IMR-90 (cell line): ENCODE data around the gene TSKS. TPM values are rescaled to one million over a fixed set of nuclear protein-coding genes. Genes with fewer than 3 reads are reported as not detected.

ENCODE experiments used
- ATAC-seq: fragments of 200-7000 bp; cut with Tn5 transposase; 2 replicates; pipeline ENCODE4 v1.9.1; 2020; ENCODE audit warnings: low read depth, mild to moderate bottlenecking, moderate library complexity
- BruUV-seq: library from RNA; stranded (reverse); fragments of 400-500 nt; replicated peaks from 2 replicates; lab custom pipeline; 2021; lab: Mats Ljungman, UMichigan
- CTCF ChIA-PET: fragments of 300-600 bp; formaldehyde crosslinking; extraction: SDS; loops from one replicate; lab custom pipeline; 2021; ENCODE audit warnings: antibody characterized with exemption; lab: Yijun Ruan, JAX
- POLR2A ChIA-PET: fragments of 300-600 bp; sonication (Branson Sonifier 250); formaldehyde crosslinking; loops from one replicate; lab custom pipeline; 2022; ENCODE audit warnings: antibody characterized with exemption; ENCODE audit not compliant: unreplicated experiment; lab: Charles Lee
- DNase-seq: peaks from one replicate; pipeline ENCODE4 v3.0.0; 2013
- H2AFZ ChIP-seq: replicated peaks from 2 replicates; pipeline ENCODE3; 2013; ENCODE audit warnings: low read length, mild to moderate bottlenecking; ENCODE audit not compliant: poor library complexity
- H2AK5ac ChIP-seq: 2 replicates; pipeline ENCODE4 v1.6.1; 2013; ENCODE audit warnings: low read depth, low read length, inconsistent platforms
- H2AK9ac ChIP-seq: replicated peaks from 2 replicates; pipeline ENCODE3; 2013; ENCODE audit warnings: mild to moderate bottlenecking, low read depth, low read length, moderate library complexity; ENCODE audit not compliant: poor library complexity
- H2BK120ac ChIP-seq: 2 replicates; pipeline ENCODE4 v1.6.1; 2013; ENCODE audit warnings: low read depth, low read length, inconsistent platforms
- H2BK15ac ChIP-seq: 3 replicates; pipeline ENCODE4 v1.6.1; 2013; ENCODE audit warnings: low read depth, low read length, inconsistent platforms
- H2BK20ac ChIP-seq: 2 replicates; pipeline ENCODE4 v1.6.1; 2013; ENCODE audit warnings: low read depth, mild to moderate bottlenecking, inconsistent platforms, low read length, moderate library complexity
- H2BK5ac ChIP-seq: 2 replicates; pipeline ENCODE4 v1.6.1; 2013; ENCODE audit warnings: mild to moderate bottlenecking, low read depth, low read length, inconsistent platforms; ENCODE audit not compliant: poor library complexity, severe bottlenecking
- H3K14ac ChIP-seq: replicated peaks from 2 replicates; pipeline ENCODE4 v1.6.1; 2013; ENCODE audit warnings: low read depth, low read length, inconsistent platforms
- H3K18ac ChIP-seq: 2 replicates; pipeline ENCODE4 v1.6.1; 2013; ENCODE audit warnings: low read depth, low read length, control low read depth
- H3K23ac ChIP-seq: 2 replicates; pipeline ENCODE4 v1.6.1; 2013; ENCODE audit warnings: low read depth, low read length, inconsistent platforms
- H3K27ac ChIP-seq: 2 replicates; pipeline ENCODE4 v1.5.1; 2013; ENCODE audit warnings: mild to moderate bottlenecking, control low read depth, low read length; ENCODE audit not compliant: insufficient read depth
- H3K27me3 ChIP-seq: 2 replicates; pipeline ENCODE4 v1.6.1; 2013; ENCODE audit warnings: low read length; ENCODE audit not compliant: control insufficient read depth, insufficient read depth
- H3K36me3 ChIP-seq: 2 replicates; pipeline ENCODE4 v1.6.1; 2013; ENCODE audit warnings: low read length, mixed read lengths; ENCODE audit not compliant: control insufficient read depth, insufficient read depth
- H3K4ac ChIP-seq: 2 replicates; pipeline ENCODE4 v1.6.1; 2013; ENCODE audit warnings: low read depth, low read length, inconsistent platforms
- H3K4me1 ChIP-seq: 2 replicates; pipeline ENCODE4 v1.6.1; 2013; ENCODE audit warnings: low read length, mixed read lengths; ENCODE audit not compliant: control insufficient read depth, insufficient read depth
- H3K4me2 ChIP-seq: 2 replicates; pipeline ENCODE4 v1.6.1; 2013; ENCODE audit warnings: low read depth, mild to moderate bottlenecking, control low read depth, low read length, moderate library complexity
- H3K4me3 ChIP-seq: 2 replicates; pipeline ENCODE4 v1.5.1; 2013; ENCODE audit warnings: low read depth, mild to moderate bottlenecking, control low read depth, low read length, moderate library complexity; ENCODE audit not compliant: insufficient read depth
- H3K56ac ChIP-seq: 2 replicates; pipeline ENCODE4 v1.6.1; 2013; ENCODE audit warnings: low read length, inconsistent platforms; ENCODE audit not compliant: insufficient read depth; ENCODE audit errors: extremely low read depth
- H3K79me1 ChIP-seq, 2 experiments: 2 replicates each; pipeline ENCODE4 v1.6.1; 2013; ENCODE audit warnings: low read length in 2 of 2, inconsistent platforms in 1 of 2, low read depth in 1 of 2
- H3K9ac ChIP-seq: 2 replicates; pipeline ENCODE4 v1.6.1; 2013; ENCODE audit warnings: low read depth, low read length, control low read depth
- H3K9me1 ChIP-seq: 2 replicates; pipeline ENCODE4 v1.6.1; 2013; ENCODE audit warnings: low read length, inconsistent platforms; ENCODE audit not compliant: insufficient read depth
- H3K9me3 ChIP-seq: 2 replicates; pipeline ENCODE4 v1.6.1; 2013; ENCODE audit warnings: low read length; ENCODE audit not compliant: control insufficient read depth, insufficient read depth
- H4K20me1 ChIP-seq: 2 replicates; pipeline ENCODE4 v1.6.1; 2013; ENCODE audit warnings: low read length, inconsistent platforms; ENCODE audit not compliant: insufficient read depth
- H4K5ac ChIP-seq: 2 replicates; pipeline ENCODE4 v1.6.1; 2013; ENCODE audit warnings: mild to moderate bottlenecking, low read depth, low read length, control low read depth
- H4K8ac ChIP-seq, 2 experiments: 2 replicates each; pipeline ENCODE4 v1.6.1; 2013; ENCODE audit warnings: low read depth in 2 of 2, low read length in 2 of 2, control low read depth in 1 of 2, inconsistent platforms in 1 of 2
- H4K91ac ChIP-seq: 2 replicates; pipeline ENCODE4 v1.6.1; 2013; ENCODE audit warnings: low read depth, low read length, inconsistent platforms; ENCODE audit not compliant: insufficient read depth
- BHLHE40 ChIP-seq: fragments of 150-350 bp; IDR thresholded peaks from 2 replicates; pipeline ENCODE4 v1.6.1; 2016; ENCODE audit warnings: mild to moderate bottlenecking, low read depth, low read length
- MAFK ChIP-seq: IDR thresholded peaks from 2 replicates; pipeline ENCODE4 v1.6.1; 2012; ENCODE audit warnings: low read depth, low read length, improper control_type of control experiment
- RAD21 ChIP-seq: IDR thresholded peaks from 2 replicates; pipeline ENCODE4 v1.6.1; 2012; ENCODE audit warnings: low read length, improper control_type of control experiment
- WGBS, 2 experiments: methylation state at CpG; one replicate each; pipeline versions ENCODE4 v1.1.5 to v1.1.7; 2013; ENCODE audit warnings: missing lambda C conversion rate in 2 of 2; ENCODE audit not compliant: insufficient read length in 1 of 2; ENCODE audit errors: extremely low coverage in 2 of 2; 5-methylcytosine and 5-hydroxymethylcytosine counted together
- dilution Hi-C: fragments of 300-500 bp; cut with HindIII; formaldehyde crosslinking; loops from one replicate; pipeline ENCODE4 v1.14.3; 2018; ENCODE audit warnings: low sequenced_read_pairs; ENCODE audit not compliant: unreplicated experiment
- in situ Hi-C: fragments of 300-500 bp; cut with MboI; formaldehyde crosslinking; loops from 3 replicates; pipeline ENCODE4 v1.14.3; 2019; ENCODE audit warnings: low sequenced_read_pairs, inconsistent platforms, mixed read lengths
- intact Hi-C: fragments of 100-400 bp; cut with micrococcal nuclease; formaldehyde crosslinking; loops from 2 replicates; pipeline ENCODE4 v1.10.0; 2022
- polyA plus RNA-seq, 3 experiments: library from polyadenylated mRNA; depleted of rRNA; stranded (reverse); fragments of >200 nt; gene quantifications; 2 replicates each; pipeline ENCODE4 v1.2.3, GENCODE V29; 2012; ENCODE audit warnings: low replicate concordance in 1 of 3
- total RNA-seq: library from RNA; depleted of rRNA; stranded (reverse); fragments of >200 nt; gene quantifications from 2 replicates; pipeline ENCODE4 v1.2.3, GENCODE V29; 2012
- TF ChIP-seq, protein P1 (sequence below): conservative IDR thresholded peaks from 2 replicates; pipeline ENCODE4 v1.5.1; 2012; ENCODE audit warnings: mild to moderate bottlenecking, low read depth, low read length, improper control_type of control experiment

The TSKS gene
- total and polyA plus RNA-seq, 2 of the 4 experiments (the other 2 are of a cell fraction): not detected

DNA sequence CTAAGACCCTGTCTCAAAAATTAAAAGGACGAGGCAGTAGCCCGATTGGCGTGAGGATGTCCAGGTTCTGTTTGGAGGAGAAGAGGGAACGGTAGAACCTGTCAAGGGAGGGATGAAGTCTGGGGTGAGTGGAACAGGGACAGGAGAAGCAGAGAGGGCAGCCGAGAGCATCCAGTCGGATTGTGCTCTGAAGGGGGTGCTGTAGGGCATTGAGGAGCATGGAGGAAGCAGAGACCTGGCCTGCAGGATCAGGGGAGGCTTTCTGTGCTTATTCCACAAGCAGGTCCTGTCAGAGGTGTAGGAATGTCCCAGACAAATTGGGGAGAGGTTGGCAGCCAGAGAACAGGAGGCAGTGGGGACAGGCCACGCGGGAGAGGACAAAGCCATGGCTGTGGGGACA lies 17.8 kb upstream of the TSKS start:
- Histone ChIP-seq H2BK5ac (no peak overlapping the region), H3K4me3 (no peak overlapping the region), H2BK120ac (no peak overlapping the region), H3K14ac (no peak overlapping the region), H3K79me1 (peaks cover 34 to 63% of the 10 kb centered on the region in 2 experiments), H3K4me2 (no peak overlapping the region), H3K56ac (no peak overlapping the region), H3K9me1 (peaks cover 4% of the 10 kb centered on the region; the same call in 1 of the 2 replicates), H4K91ac (no peak overlapping the region), H3K18ac (no peak overlapping the region), H2AK9ac (no peak overlapping the region), H3K27ac (no peak overlapping the region), H4K8ac (no peak overlapping the region), H2AFZ (no peak overlapping the region), H4K5ac (no peak overlapping the region), H2BK20ac (no peak overlapping the region), H2AK5ac (no peak overlapping the region), H3K9ac (no peak overlapping the region), H3K4me1 (no peaks in the 10 kb centered on the region), H3K4ac (no peak overlapping the region), H4K20me1 (peaks cover 24% of the 10 kb centered on the region), H3K36me3 (peaks cover 40% of the 10 kb centered on the region), H3K23ac (no peak overlapping the region), H2BK15ac (no peak overlapping the region), H3K27me3 (no peaks in the 10 kb centered on the region), H3K9me3 (no peaks in the 10 kb centered on the region)
- ATAC-seq (no peak), DNase-seq (no peak)
- CTCF ChIA-PET: interaction anchor here (0.6 kb wide), 1 partner anchor 47 kb away, joined by 6 read pairs; no protein-coding TSS in a partner anchor
- in situ Hi-C loops: no loop called here
- BruUV-seq: no TSS peak
- 82% methylated on average over 7 of the region's 8 CpGs; no CpG with 5 or more reads in 1 of the 2 experiments for WGBS, 2 experiments
- intact Hi-C loops: no loop called here
- TF ChIP-seq BHLHE40: no peak
- no peak for TF ChIP-seq RAD21
- TF ChIP-seq MAFK: no peak
- TF ChIP-seq, protein P1, sequence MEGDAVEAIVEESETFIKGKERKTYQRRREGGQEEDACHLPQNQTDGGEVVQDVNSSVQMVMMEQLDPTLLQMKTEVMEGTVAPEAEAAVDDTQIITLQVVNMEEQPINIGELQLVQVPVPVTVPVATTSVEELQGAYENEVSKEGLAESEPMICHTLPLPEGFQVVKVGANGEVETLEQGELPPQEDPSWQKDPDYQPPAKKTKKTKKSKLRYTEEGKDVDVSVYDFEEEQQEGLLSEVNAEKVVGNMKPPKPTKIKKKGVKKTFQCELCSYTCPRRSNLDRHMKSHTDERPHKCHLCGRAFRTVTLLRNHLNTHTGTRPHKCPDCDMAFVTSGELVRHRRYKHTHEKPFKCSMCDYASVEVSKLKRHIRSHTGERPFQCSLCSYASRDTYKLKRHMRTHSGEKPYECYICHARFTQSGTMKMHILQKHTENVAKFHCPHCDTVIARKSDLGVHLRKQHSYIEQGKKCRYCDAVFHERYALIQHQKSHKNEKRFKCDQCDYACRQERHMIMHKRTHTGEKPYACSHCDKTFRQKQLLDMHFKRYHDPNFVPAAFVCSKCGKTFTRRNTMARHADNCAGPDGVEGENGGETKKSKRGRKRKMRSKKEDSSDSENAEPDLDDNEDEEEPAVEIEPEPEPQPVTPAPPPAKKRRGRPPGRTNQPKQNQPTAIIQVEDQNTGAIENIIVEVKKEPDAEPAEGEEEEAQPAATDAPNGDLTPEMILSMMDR: no peak
- dilution Hi-C loops: no loop called here
- POLR2A ChIA-PET: no interaction called here
